K562 (cell line): Measurements from ENCODE around the gene ZNF366. TPM values are rescaled to one million over a fixed set of nuclear protein-coding genes. Genes with fewer than 3 reads are reported as not detected.
A peak's percentile ranks its signal among the peaks of the same experiment; 100 is the strongest.

Source experiments
- ATAC-seq: fragments of 200-7000 bp; cut with Tn5 transposase; 3 replicates; pipeline ENCODE4 v1.9.1; 2020; ENCODE audit warnings: moderate library complexity
- BruUV-seq: library from RNA; stranded (reverse); fragments of 400-500 nt; replicated peaks from 2 replicates; lab custom pipeline; 2021; lab: Mats Ljungman, UMichigan
- CTCF ChIA-PET: fragments of 300-600 bp; formaldehyde crosslinking; extraction: SDS; loops from one replicate; lab custom pipeline; 2021; ENCODE audit warnings: low intra/inter-chr PET ratio; lab: Yijun Ruan, JAX
- POLR2A ChIA-PET: fragments of 300-600, 350-650 bp; sonication (Branson Sonifier 250); formaldehyde crosslinking; extraction: SDS; loops from one replicate; lab custom pipeline; 2021; ENCODE audit warnings: antibody characterized with exemption, inconsistent platforms; lab: Yijun Ruan, JAX
- DNase-seq, 4 experiments: peaks; one replicate each; pipeline versions ENCODE4 v3.0.0 to v3.0.0-alpha.2; 2011 to 2018; ENCODE audit warnings: low spot score in 3 of 4, mixed read lengths in 3 of 4; ENCODE audit errors: extremely low read depth in 1 of 4
- FAIRE-seq: peaks from 2 replicates; lab custom pipeline; 2011; peaks lifted over from hg19 to GRCh38; lab: Jason Lieb, UNC
- H2AFZ ChIP-seq: 2 replicates; pipeline ENCODE4 v1.6.0; 2011; ENCODE audit warnings: low read depth, low read length, control low read depth, inconsistent platforms
- H3K27ac ChIP-seq: fragments of 200-600 bp; 3 replicates; pipeline ENCODE4 v1.8.0; 2011; ENCODE audit warnings: low read depth, mild to moderate bottlenecking, control low read depth, inconsistent platforms, low read length, moderate library complexity, mixed read lengths; ENCODE audit errors: extremely low read depth
- H3K27me3 ChIP-seq, 2 experiments: fragments of 300-600 bp in 1 of 2; 2 replicates in 1 of 2; 3 replicates in 1 of 2; pipeline versions ENCODE4 v1.6.0 to v1.8.0; 2011; ENCODE audit warnings: inconsistent platforms in 2 of 2, low read length in 2 of 2, mild to moderate bottlenecking in 1 of 2, mixed read lengths in 1 of 2, moderate library complexity in 1 of 2; ENCODE audit not compliant: control insufficient read depth in 2 of 2, insufficient read depth in 2 of 2
- H3K36me3 ChIP-seq: fragments of 300-600 bp; 3 replicates; pipeline ENCODE4 v1.8.0; 2011; ENCODE audit warnings: mild to moderate bottlenecking, low read length, inconsistent platforms; ENCODE audit not compliant: control insufficient read depth, insufficient read depth
- H3K4me1 ChIP-seq, 2 experiments: fragments of 200-600 bp in 1 of 2; replicated peaks in 1 of 2; 2 replicates in 1 of 2; 3 replicates in 1 of 2; pipeline versions ENCODE4 v1.5.1 to v1.8.0; 2011; ENCODE audit warnings: inconsistent platforms in 2 of 2, low read length in 2 of 2, mild to moderate bottlenecking in 1 of 2, mixed read lengths in 1 of 2, moderate library complexity in 1 of 2; ENCODE audit not compliant: control insufficient read depth in 2 of 2, insufficient read depth in 2 of 2
- H3K4me2 ChIP-seq: 2 replicates; pipeline ENCODE4 v1.6.1; 2011; ENCODE audit warnings: low read length, control low read depth, inconsistent platforms, mixed read lengths; ENCODE audit not compliant: insufficient read depth
- H3K4me3 ChIP-seq: fragments of 200-600 bp; sonication (generic), shearing (Covaris generic); 2 replicates; pipeline ENCODE4 v1.5.1; 2016; ENCODE audit warnings: control low read depth, inconsistent platforms
- H3K79me2 ChIP-seq: fragments of 200-600 bp; 3 replicates; pipeline ENCODE4 v1.8.0; 2011; ENCODE audit warnings: low read length, inconsistent platforms; ENCODE audit not compliant: control insufficient read depth, insufficient read depth
- H3K9ac ChIP-seq, 2 experiments: 2 replicates each; pipeline versions ENCODE4 v1.6.0 to v1.6.1; 2011; ENCODE audit warnings: low read depth in 2 of 2, low read length in 2 of 2, control low read depth in 1 of 2, inconsistent platforms in 1 of 2, mild to moderate bottlenecking in 1 of 2, mixed read lengths in 1 of 2; ENCODE audit not compliant: insufficient read depth in 1 of 2
- H3K9me1 ChIP-seq: one replicate; pipeline ENCODE4 v1.6.0; 2011; ENCODE audit warnings: inconsistent platforms, mild to moderate bottlenecking, low read length, moderate library complexity; ENCODE audit not compliant: control insufficient read depth, insufficient read depth
- H3K9me3 ChIP-seq: replicated peaks from 2 replicates; pipeline ENCODE4 v1.5.1; 2011; ENCODE audit warnings: low read depth, low read length, inconsistent platforms; ENCODE audit not compliant: control insufficient read depth, insufficient read depth
- H4K20me1 ChIP-seq: replicated peaks from 2 replicates; pipeline ENCODE4 v1.6.1; 2011; ENCODE audit warnings: low read length, inconsistent platforms, mixed read lengths; ENCODE audit not compliant: control insufficient read depth, insufficient read depth
- CEBPG ChIP-seq, 3 experiments: fragments of 200-800 bp in 1 of 3; sonication (Bioruptor generic) in 1 of 3; sonication (generic) in 1 of 3; formaldehyde crosslinking in 1 of 3; IDR thresholded peaks in 2 of 3; conservative IDR thresholded peaks in 1 of 3; 2 replicates each; pipeline versions ENCODE4 v1.6.1 to v1.8.0; 2016 to 2022; ENCODE audit warnings: missing compliant biosample characterization in 2 of 3, missing genetic modification characterization in 2 of 3, mild to moderate bottlenecking in 1 of 3, missing genetic modification reagents in 1 of 3
- HEY1 ChIP-seq: fragments of 250-450 bp; sonication (Bioruptor Pico); IDR thresholded peaks from 2 replicates; pipeline ENCODE4 v1.5.0; 2020; ENCODE audit warnings: mild to moderate bottlenecking, moderate library complexity, borderline replicate concordance
- MECOM ChIP-seq: fragments of 250-450 bp; sonication (Bioruptor Pico); IDR thresholded peaks from 2 replicates; pipeline ENCODE4 v1.8.0; 2022; ENCODE audit warnings: inconsistent platforms
- MITF ChIP-seq: IDR thresholded peaks from 2 replicates; pipeline ENCODE4 v1.6.1; 2014; ENCODE audit warnings: antibody characterized with exemption
- TSC22D4 ChIP-seq: fragments of 450-650 bp; IDR thresholded peaks from 2 replicates; pipeline ENCODE4 v1.6.1; 2016; ENCODE audit warnings: missing genetic modification characterization, missing biosample characterization, control low read depth
- ZFP30 ChIP-seq: fragments of 250-450 bp; sonication (Bioruptor Pico); IDR thresholded peaks from 2 replicates; pipeline ENCODE4 v1.8.0; 2022; ENCODE audit warnings: moderate library complexity, mild to moderate bottlenecking, inconsistent platforms, borderline replicate concordance
- ZKSCAN3 ChIP-seq: fragments of 250-450 bp; sonication (Bioruptor Pico); IDR thresholded peaks from 2 replicates; pipeline ENCODE4 v1.4.0; 2020
- WGBS: fragments of 100-300 bp; shearing (Covaris generic); methylation state at CpG from one replicate; pipeline ENCODE4 v1.1.6; 2016; ENCODE audit warnings: low coverage, mixed read lengths; ENCODE audit not compliant: insufficient coverage; ENCODE audit errors: missing lambda C conversion rate; 5-methylcytosine and 5-hydroxymethylcytosine counted together
- in situ Hi-C: fragments of 300-500 bp; cut with MboI; formaldehyde crosslinking; loops from 4 replicates; pipeline ENCODE4 v1.15.0; 2018; ENCODE audit warnings: inconsistent platforms, mixed read lengths
- intact Hi-C: fragments of 100-400 bp; cut with micrococcal nuclease; formaldehyde crosslinking; loops from 2 replicates; pipeline ENCODE4 v1.14.2; 2022
- polyA plus RNA-seq, 8 experiments: library from polyadenylated mRNA; depleted of rRNA in 4 of 8; stranded (reverse) in 5 of 8; unstranded in 3 of 8; fragments of >200 nt; fragmentation: Nextera tagmentation in 2 of 8; fragmentation: Illumina TruSeq in 1 of 8; extraction: Ambion mirVana in 2 of 8; extraction: Trizol in 1 of 8; gene quantifications; 2 replicates each; pipeline versions ENCODE4 v1.2.1 to v1.2.3, GENCODE V29; 2011 to 2014; ENCODE audit warnings: inconsistent platforms in 1 of 8, missing spikeins in 1 of 8
- total RNA-seq, 7 experiments: library from RNA; depleted of rRNA in 6 of 7; stranded (reverse); fragments of >200 nt in 6 of 7; fragmentation: Illumina TruSeq in 2 of 7; extraction: Trizol in 2 of 7; gene quantifications; 2 replicates each; pipeline versions ENCODE4 v1.2.1 to v1.2.3, GENCODE V29; 2011 to 2021; ENCODE audit warnings: low replicate concordance in 1 of 7

ZNF366 gene
- total and polyA plus RNA-seq, 9 of the 15 experiments (the other 6 are each of a cell fraction or from before 2014, with no cell fraction given) = not detected

DNA sequence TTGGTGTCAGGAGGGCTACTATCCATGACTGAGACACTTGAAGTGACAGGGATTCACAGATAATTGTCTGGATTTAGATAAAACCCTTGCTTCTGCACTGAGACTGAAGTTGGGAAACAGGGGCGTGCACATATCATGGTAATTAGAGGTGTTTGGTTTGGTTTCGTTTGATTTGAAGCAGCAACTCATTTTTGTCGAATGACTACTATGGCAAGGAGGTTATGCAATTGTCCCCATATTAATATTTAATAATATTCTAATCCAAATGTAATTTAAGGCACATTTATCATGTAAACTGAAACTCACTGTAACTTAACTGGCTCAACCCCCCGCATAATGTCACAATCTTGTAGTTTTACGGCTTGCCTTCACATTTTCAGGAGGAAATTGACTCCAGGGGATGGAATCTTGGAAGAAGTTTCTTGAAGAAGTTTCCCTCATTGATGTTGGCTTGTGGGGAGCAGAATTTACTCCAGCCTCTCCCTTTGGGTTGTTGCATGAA, 12.5 kb downstream of the ZNF366 start:
- ATAC-seq = no peak
- CTCF ChIA-PET = no interaction called here
- no peak for TF ChIP-seq TSC22D4 (tag)
- TF ChIP-seq ZKSCAN3 (CRISPR knock-in tag) = no peak
- TF ChIP-seq HEY1 (CRISPR knock-in tag) = no peak
- no peak for TF ChIP-seq MITF
- TF ChIP-seq MECOM (CRISPR knock-in tag) = peak; percentile 52; the same call in 1 of the 2 replicates
- TF ChIP-seq CEBPG (CRISPR knock-in tag; IDR thresholded peaks at IDR 0.05) = no peak
- TF ChIP-seq CEBPG (tag; conservative IDR thresholded peaks at IDR 0.05 in 1 of 2, IDR thresholded peaks at IDR 0.05 in 1 of 2) = peak in 1 of 2 experiments; percentile 28; a peak in 2 of 4 replicates
- TF ChIP-seq ZFP30 (CRISPR knock-in tag) = no peak
- TF ChIP-seq, all 486 proteins: peak for 2
- no peak overlapping the region for H3K27ac ChIP-seq
- no peak overlapping the region for H3K9ac ChIP-seq
- H2AFZ ChIP-seq = no peak overlapping the region
- H3K36me3 ChIP-seq = no peaks in the 10 kb centered on the region
- POLR2A ChIA-PET = interaction anchor here (0.8 kb wide), 1 partner anchor 9 kb away, joined by 4 read pairs; no protein-coding TSS in a partner anchor
- H3K27me3 ChIP-seq = no peaks in the 10 kb centered on the region; a peak in 1 of 5 replicates
- 10% methylated on average over 5 of the region's 5 CpGs for WGBS
- H3K9me3 ChIP-seq = no peaks in the 10 kb centered on the region
- no peaks in the 10 kb centered on the region for H3K79me2 ChIP-seq
- intact Hi-C loops (no loop called here), in situ Hi-C loops (no loop called here)
- no peaks in the 10 kb centered on the region for H3K4me1 ChIP-seq
- no peak overlapping the region for H3K4me3 ChIP-seq
- H3K4me2 ChIP-seq = no peak overlapping the region
- H4K20me1 ChIP-seq = no peaks in the 10 kb centered on the region
- no peak for DNase-seq
- H3K9me1 ChIP-seq = no peaks in the 10 kb centered on the region
- no peak for FAIRE-seq
- BruUV-seq = no TSS peak
